Osteocyte (in vitro differentiated cells): Measurements from ENCODE around the gene APOL4. TPM values are rescaled to one million over a fixed set of nuclear protein-coding genes. Genes with fewer than 3 reads are reported as not detected.
"Not testable (repeated sequence)": the region's sequence is repeated elsewhere in the genome, so short reads cannot be mapped to it uniquely, and the experiment has no call there.

Source experiments
- DNase-seq: peaks from one replicate; pipeline ENCODE4 v3.0.0; 2021; ENCODE audit warnings: mixed read lengths; ENCODE audit not compliant: unreplicated experiment; ENCODE audit errors: extremely low spot score
- H3K27ac Mint-ChIP-seq: one replicate; pipeline ENCODE4 v1.8.0; 2021; ENCODE audit warnings: mild to moderate bottlenecking, mixed read lengths; ENCODE audit not compliant: unreplicated experiment
- H3K27me3 Mint-ChIP-seq: one replicate; pipeline ENCODE4 v1.8.0; 2021; ENCODE audit warnings: mixed read lengths; ENCODE audit not compliant: unreplicated experiment
- H3K36me3 Mint-ChIP-seq: one replicate; pipeline ENCODE4 v1.8.0; 2021; ENCODE audit warnings: mixed read lengths; ENCODE audit not compliant: unreplicated experiment
- H3K4me1 Mint-ChIP-seq: one replicate; pipeline ENCODE4 v1.8.0; 2021; ENCODE audit warnings: mixed read lengths; ENCODE audit not compliant: unreplicated experiment
- H3K4me3 Mint-ChIP-seq: one replicate; pipeline ENCODE4 v1.8.0; 2021; ENCODE audit warnings: mild to moderate bottlenecking, moderate library complexity, mixed read lengths; ENCODE audit not compliant: unreplicated experiment
- H3K9me3 Mint-ChIP-seq: one replicate; pipeline ENCODE4 v1.8.0; 2021; ENCODE audit warnings: mixed read lengths; ENCODE audit not compliant: unreplicated experiment
- total RNA-seq: library from RNA; stranded (reverse); gene quantifications from 2 replicates; pipeline ENCODE4 v1.2.1, GENCODE V29; 2021
- TF ChIP-seq, protein P1 (sequence below): fragments of 200-600 bp; sonication (generic); IDR thresholded peaks from 2 replicates; pipeline ENCODE4 v1.5.0; 2021; ENCODE audit warnings: antibody characterized with exemption, mild to moderate bottlenecking, moderate library complexity

Gene APOL4
- total RNA-seq, 1 donor from 2014 or later, result not detected

- H3K27me3 Mint-ChIP-seq, result no peaks in the 10 kb centered on the region
- peaks cover 6% of the 10 kb centered on the region for H3K36me3 Mint-ChIP-seq
- no peak overlapping the region for H3K4me3 Mint-ChIP-seq
- DNase-seq, result no peak
- H3K9me3 Mint-ChIP-seq, result peaks cover 8% of the 10 kb centered on the region
- TF ChIP-seq, protein P1, sequence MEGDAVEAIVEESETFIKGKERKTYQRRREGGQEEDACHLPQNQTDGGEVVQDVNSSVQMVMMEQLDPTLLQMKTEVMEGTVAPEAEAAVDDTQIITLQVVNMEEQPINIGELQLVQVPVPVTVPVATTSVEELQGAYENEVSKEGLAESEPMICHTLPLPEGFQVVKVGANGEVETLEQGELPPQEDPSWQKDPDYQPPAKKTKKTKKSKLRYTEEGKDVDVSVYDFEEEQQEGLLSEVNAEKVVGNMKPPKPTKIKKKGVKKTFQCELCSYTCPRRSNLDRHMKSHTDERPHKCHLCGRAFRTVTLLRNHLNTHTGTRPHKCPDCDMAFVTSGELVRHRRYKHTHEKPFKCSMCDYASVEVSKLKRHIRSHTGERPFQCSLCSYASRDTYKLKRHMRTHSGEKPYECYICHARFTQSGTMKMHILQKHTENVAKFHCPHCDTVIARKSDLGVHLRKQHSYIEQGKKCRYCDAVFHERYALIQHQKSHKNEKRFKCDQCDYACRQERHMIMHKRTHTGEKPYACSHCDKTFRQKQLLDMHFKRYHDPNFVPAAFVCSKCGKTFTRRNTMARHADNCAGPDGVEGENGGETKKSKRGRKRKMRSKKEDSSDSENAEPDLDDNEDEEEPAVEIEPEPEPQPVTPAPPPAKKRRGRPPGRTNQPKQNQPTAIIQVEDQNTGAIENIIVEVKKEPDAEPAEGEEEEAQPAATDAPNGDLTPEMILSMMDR, result no peak
- H3K27ac Mint-ChIP-seq, result peak overlapping the region; percentile 97
- peaks cover 50% of the 10 kb centered on the region for H3K4me1 Mint-ChIP-seq
These were observed 45.9 kb downstream of the APOL4 start for GRCh38 chr22:36155702-36156101.

DNA sequence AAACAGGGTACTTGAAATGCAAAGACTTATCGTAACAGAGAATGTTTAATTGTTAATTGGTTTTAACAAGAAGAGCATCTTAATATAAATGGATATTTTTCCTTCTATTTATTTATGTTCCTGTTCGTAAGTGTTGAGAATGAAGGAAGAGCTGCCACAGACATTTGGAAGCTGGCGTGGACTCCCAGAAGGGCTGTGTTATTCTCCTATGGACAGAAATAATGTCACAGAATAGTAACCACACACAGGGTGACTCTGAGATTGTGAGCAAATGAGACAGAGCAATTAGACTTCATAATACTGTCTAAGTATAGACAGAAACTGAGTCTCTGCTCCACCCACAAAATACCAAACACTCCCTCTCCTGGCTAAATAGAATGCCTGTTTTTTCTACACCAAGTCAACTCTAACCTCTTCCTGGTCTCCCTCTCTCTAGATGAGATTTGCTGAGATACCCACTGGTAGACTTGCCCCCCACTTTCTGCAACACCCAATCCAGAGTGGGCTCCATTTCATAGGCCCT lies 47.1 kb downstream of the APOL4 start:
- Mint-ChIP-seq H3K4me1 (peaks cover 38% of the 10 kb centered on the region), H3K27me3 (no peaks in the 10 kb centered on the region), H3K27ac (no peak overlapping the region), H3K4me3 (no peak overlapping the region), H3K36me3 (peaks cover 6% of the 10 kb centered on the region), H3K9me3 (peaks cover 8% of the 10 kb centered on the region)
- DNase-seq, result no peak
- TF ChIP-seq, protein P1, result no peak

GRCh38 chr22:36153501-36154422 lies 47.8 kb downstream of the APOL4 start:
- DNase-seq, result no peak
- Mint-ChIP-seq H3K9me3 (peaks cover 8% of the 10 kb centered on the region), H3K27ac (no peak overlapping the region), H3K27me3 (no peaks in the 10 kb centered on the region), H3K36me3 (peaks cover 6% of the 10 kb centered on the region), H3K4me3 (no peak overlapping the region), H3K4me1 (peaks cover 33% of the 10 kb centered on the region)
- TF ChIP-seq, protein P1, result no peak

DNA sequence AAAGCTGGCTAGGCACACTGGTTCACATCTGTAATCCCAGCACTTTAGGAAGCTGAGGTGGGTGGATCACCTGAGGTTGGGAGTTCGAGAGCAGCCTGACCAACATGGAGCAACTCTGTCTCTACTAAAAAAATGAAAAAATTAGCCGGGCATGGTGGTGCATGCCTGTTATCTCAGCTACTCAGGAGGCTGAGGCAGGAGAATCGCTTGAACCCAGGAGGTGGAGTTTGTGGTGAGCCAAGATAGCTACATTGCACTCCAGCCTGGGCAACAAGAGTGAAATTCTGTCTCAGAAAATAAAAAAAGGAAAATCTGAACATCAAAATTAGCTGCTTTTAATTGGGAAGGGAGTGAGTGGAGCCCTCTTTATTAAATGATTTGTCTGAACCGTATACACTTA lies 48.8 kb downstream of the APOL4 start:
- peaks cover 32% of the 10 kb centered on the region for H3K4me1 Mint-ChIP-seq
- H3K27ac Mint-ChIP-seq, DNase-seq, H3K36me3 Mint-ChIP-seq, H3K9me3 Mint-ChIP-seq, H3K4me3 Mint-ChIP-seq, H3K27me3 Mint-ChIP-seq: not testable (repeated sequence)

DNA sequence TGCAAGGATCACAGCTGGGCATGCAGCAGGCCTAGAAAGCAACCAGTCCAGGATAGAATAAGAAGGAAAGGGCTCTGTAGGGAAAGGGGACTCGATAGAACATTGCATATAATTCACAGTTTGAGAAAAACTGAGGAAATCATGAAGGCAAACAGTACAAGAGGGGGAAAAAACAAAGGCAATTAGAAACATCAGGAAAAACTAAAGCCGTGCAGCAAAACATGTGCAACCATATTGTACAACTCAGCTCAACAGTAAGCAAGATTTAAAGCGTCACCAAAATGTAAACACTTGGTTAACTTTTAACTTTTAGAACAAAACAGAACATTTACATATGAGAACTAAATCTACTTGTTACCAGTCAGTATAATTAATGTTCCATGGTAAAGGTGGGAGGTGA lies 49.5 kb downstream of the APOL4 start:
- Mint-ChIP-seq H3K36me3 (peaks cover 6% of the 10 kb centered on the region), H3K4me3 (no peak overlapping the region), H3K4me1 (peaks cover 30% of the 10 kb centered on the region), H3K27ac (no peak overlapping the region), H3K27me3 (no peaks in the 10 kb centered on the region), H3K9me3 (peaks cover 8% of the 10 kb centered on the region)
- no peak for DNase-seq
- TF ChIP-seq, protein P1, result no peak
